GM18951 (cell line): ENCODE data around the gene PSME3IP1.

Source experiments
- POLR2A ChIP-seq: IDR thresholded peaks from 4 replicates; pipeline ENCODE4 v1.6.1; 2011; ENCODE audit warnings: mild to moderate bottlenecking; ENCODE audit not compliant: insufficient read length, insufficient read depth; ENCODE audit errors: extremely low read depth
- in situ Hi-C: fragments of 300-500 bp; cut with MboI; formaldehyde crosslinking; loops from one replicate; pipeline ENCODE4 v1.12.0; 2022; ENCODE audit warnings: low sequenced_read_pairs, mixed read lengths, inconsistent platforms; ENCODE audit not compliant: unreplicated experiment

The PSME3IP1 gene, protein sequence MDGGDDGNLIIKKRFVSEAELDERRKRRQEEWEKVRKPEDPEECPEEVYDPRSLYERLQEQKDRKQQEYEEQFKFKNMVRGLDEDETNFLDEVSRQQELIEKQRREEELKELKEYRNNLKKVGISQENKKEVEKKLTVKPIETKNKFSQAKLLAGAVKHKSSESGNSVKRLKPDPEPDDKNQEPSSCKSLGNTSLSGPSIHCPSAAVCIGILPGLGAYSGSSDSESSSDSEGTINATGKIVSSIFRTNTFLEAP

DNA sequence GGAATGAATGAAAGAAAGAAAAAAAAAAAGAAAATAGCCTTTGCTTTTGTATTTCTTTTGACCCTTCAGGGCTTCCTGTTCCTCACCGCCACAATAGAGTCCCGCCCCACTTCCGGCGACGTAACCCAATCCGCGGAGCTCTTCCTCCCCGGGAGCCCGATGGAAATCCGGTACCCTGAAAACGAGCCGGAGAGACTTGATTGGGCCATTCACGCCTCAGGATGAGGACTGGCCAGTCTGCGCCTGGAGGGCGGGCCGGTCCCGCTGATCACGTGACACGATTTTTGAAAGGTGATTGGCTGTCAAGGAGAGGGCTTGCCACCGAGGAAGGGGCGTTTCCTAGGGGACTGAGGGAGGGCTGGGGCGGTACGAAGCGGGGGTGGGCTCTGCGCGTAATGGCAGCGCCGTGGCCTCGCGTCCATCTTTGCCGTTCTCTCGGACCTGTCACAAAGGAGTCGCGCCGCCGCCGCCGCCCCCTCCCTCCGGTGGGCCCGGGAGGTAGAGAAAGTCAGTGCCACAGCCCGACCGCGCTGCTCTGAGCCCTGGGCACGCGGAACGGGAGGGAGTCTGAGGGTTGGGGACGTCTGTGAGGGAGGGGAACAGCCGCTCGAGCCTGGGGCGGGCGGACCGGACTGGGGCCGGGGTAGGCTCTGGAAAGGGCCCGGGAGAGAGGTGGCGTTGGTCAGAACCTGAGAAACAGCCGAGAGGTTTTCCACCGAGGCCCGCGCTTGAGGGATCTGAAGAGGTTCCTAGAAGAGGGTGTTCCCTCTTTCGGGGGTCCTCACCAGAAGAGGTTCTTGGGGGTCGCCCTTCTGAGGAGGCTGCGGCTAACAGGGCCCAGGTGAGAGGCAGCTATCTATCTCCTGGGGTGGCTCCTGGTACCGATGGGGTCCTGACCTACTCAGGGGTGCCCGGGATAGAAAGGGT lies at the start of gene PSME3IP1, which contains the start of gene RSPRY1:
TSS of gene PSME3IP1 (minus strand) at position 95 of the 927 bp plus-strand sequence. CDS start 12,185 bp downstream, outside the sequence.
TSS of gene RSPRY1 (plus strand) at position 385 of the 927 bp plus-strand sequence. CDS start 18,330 bp downstream, outside the sequence.
- in situ Hi-C loops: no loop called here
- peak; percentile 76 for TF ChIP-seq POLR2A

DNA sequence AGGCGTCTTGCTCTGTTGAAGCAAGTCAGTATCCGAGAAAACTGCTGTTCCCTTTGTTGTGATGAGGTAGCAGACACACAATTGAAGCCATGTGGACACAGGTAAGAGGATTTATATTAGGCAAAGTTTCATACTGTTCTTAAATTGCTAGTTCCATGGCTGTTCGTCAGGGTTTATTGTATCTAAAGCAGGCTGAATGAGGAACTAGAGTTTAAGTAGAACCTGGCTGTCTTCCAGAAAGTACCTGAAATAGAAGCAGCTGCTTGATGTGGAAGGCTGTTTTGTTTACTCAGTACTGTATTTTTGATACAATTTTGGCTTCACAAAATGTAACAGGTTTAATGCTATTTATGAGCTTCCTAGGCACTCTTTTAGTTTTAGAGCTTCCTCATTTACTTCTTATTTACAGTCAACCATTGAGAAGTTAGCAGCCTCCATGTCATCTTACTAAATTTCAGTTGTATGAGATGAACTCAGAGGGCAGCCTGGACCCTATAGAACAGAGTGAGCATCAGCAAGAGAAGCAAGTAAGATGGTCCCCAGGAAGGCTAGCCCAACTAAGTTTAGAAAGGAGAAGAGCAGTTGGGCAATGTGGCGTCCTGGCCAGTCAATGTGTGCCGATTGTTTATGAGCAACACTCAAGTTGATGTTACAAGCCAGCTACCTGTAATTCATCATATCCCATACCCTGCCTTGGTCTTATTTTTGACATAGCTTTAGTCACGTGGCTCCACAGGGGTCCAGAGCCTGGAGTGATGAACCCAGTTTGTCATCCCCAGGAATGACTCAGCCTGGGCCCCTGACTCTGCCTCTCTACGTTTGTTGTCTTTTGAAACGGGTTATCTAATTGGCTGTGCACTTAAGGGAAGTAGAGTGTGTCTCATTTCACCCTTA lies 49.5 kb upstream of the PSME3IP1 start:
- in situ Hi-C loops: no loop called here
- no peak for TF ChIP-seq POLR2A

DNA sequence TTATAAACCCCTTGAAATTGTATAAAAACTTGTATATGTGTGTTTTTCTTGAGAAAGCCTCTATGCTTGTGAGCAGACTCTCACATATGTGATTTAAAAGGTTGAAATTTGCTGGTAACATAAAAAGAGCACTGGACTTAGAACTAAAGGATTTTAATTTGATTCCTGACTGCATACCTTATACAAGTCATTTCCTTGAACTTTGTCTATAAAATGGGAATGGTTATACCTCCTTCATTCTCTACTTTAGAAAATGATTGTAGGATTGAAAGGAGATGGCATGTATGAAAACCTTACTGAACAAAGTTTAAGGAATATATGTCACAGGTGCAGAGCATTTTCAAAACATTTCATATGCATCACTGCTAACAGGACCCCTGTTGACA lies 48.9 kb upstream of the PSME3IP1 start:
- TF ChIP-seq POLR2A: no peak
- in situ Hi-C loops: no loop called here

DNA sequence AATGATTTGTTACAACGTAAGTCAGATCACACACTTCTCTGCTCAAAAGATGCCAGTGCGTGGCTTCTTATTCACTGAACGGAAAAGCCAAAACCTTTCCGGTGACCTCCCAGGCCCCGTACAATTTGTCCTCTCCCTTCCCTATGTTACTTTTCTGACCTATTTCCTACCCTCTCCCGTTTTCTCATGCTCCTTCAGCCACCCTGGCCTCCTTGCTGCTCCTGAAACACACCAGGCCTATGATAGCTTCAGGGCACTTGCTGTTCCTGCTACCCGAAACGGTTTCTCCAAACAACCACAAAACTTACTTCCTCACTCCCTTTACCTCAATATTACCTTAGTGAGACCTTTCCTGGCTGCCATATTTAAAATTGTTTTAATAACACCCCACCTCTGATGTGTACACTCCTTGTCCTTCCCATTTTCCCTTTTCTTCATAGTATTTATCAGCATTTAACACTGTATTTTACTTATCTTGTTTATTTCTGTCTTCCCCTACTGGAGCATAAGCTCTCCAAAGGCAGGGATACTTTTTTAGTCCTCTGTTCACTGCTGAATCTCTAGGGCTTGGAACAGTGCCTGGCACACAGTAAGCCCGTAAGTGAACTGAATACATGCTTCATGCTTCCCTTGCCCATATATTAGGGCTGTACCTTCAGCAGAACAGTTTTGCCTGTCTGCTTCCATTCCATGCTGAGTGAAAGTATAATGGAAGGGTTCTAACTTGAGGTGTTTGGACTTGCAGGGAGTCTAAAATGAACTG lies 48.3 kb upstream of the PSME3IP1 start:
- TF ChIP-seq POLR2A: no peak
- in situ Hi-C loops: no loop called here

DNA sequence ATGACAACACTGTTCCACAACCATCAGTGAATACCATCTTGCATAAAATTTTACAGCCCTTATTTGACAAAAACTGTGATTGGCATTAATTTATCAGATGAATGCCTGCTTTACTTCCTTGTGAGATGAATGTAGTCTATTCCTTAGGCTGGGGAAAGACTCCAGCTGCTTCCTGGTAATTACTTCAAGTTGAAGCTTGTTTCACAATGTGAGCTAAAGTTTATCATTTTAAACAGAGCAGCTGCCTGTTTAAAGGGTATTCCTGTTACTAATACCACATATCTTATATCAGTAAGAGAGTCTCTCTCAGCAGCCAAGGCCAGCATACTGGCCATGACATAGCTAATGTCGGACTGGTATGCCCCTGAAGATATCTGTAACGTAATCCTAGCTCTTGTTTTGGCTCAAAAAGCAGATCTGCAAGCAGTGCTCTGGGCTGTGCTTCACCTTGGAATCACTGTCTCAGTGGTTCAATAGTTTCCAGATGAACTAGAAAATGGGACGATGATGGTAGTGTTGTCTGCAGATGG lies 46.0 kb upstream of the PSME3IP1 start:
- in situ Hi-C loops: no loop called here
- no peak for TF ChIP-seq POLR2A

DNA sequence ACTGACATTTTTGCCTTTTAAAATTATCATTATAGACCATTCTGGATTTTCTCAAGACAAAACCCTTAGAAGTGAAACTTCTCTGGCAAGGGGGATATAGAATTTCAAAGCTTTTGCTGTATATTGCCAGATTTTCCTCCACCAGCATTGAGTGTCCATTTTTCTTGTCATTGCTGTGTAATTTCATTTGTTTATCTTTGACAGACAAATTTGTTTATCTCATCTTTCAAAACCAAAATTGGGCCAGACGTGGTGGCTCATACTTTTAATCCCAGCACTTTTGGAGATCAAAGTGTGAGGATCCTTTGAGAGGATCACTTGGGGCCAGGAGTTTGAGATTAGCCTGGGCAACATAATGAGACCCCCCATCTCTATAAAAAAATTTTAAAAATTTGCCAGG lies 43.2 kb upstream of the PSME3IP1 start:
- in situ Hi-C loops: no loop called here
- no peak for TF ChIP-seq POLR2A

DNA sequence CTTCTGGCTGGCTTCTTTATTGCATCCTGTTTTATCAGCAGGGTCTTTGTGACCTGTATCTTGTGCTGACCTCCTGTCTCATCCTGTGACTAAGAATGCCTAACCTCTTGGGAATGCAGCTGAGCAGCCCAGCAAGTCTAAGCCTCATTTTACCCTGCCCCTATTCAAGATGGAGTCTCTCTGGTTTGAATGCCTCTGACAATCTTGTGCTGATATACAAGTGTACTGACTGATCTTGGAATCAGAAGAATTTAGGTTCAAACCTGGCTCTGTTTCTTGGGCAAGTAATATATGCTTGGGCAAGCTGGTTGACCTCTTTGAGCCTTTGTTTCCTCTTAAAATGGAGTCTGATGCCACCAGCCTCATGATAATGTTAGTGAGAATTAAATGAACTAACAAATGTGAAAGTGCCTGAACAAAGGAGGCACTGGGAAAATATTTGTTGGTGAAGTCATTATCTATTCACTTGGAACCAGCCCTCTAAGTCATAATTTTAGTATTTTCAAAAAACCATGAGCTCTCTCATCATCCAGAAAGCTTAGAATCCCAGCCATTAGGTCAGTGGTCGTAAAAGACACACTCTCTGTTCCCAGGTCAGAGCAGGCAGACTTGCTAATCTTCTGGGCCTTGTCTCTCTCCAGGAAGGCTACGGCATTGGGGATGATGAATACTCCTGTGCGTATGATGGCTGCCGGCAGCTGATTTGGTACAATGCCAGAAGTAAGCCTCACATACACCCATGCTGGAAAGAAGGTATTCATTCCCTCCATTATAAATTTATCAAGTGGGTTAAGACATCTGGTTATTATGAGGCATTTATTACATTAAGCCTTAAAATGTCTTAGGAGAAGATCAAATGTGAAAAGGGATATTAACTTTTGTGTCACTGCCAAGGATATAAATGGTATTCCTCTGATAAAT lies 41.1 kb upstream of the PSME3IP1 start:
- in situ Hi-C loops: no loop called here
- no peak for TF ChIP-seq POLR2A

DNA sequence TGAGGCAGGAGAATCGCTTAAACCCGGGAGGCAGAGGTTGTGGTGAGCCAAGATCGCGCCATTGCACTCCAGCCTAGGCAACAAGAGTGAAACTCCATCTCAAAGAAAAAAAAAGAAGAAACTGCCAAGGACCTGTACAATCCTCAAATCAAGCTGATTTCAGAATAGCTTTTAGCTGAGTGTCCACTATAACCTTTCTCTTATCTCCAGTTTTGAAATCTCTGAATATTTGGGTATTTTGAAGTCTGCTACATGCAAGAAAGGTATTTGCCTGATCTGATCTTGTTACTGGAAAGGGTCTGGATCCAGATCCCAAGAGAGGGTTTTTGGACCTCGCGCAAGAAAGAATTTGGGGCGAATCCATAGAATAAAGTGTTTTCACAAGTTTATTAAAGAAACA lies 40.1 kb upstream of the PSME3IP1 start:
- in situ Hi-C loops: no loop called here
- no peak for TF ChIP-seq POLR2A

DNA sequence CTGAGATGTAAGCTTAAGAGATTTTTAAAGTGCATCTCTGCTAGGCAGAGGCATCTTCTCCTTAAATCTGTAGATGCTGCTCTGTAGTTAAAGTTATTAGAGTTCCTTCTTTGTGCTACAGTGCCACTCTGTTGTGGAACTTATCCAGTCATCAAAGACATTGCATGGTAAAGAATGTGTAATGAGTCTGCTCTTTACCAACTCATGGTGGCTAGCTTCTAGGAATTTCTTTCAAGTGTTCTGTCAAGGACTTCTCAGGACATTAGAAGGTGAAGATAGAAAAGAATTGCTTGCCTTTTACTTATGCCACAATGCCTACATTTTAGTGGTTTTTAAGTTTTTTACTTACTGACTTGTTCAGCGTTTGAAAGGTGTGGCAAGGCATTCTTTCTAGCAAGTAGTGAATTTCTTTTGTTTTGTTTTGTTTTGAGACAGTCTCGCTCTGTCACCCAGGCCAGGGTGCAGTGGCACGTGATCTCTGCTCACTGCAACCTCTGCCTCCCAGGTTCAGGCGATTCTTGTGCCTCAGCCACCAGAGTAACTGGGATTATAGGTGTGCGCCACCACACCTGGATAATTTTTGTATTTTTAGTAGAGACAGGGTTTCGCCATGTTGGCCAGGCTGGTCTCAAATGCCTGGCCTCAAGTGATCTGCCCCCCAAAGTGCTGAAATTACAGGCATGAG lies 39.0 kb upstream of the PSME3IP1 start:
- in situ Hi-C loops: no loop called here
- TF ChIP-seq POLR2A: no peak

DNA sequence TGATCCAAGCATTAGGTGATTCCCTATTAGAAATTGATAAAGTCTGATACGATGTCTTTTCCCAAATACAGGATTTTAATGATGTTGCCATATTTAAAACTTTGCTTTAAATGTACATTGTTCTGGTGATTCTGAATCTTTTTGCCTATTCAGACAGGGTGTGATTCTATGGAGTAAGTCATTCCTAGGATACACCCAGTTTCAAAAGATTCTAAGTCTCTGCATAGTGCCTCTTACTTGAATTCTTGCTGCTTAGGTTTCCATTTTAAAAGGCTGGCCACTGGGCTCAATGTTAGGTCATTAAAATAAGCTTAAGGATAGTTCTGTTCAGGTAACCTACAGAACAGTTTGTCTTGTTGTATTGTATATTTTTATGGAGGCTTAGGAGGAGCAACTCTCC lies 37.2 kb upstream of the PSME3IP1 start:
- in situ Hi-C loops: no loop called here
- TF ChIP-seq POLR2A: no peak

DNA sequence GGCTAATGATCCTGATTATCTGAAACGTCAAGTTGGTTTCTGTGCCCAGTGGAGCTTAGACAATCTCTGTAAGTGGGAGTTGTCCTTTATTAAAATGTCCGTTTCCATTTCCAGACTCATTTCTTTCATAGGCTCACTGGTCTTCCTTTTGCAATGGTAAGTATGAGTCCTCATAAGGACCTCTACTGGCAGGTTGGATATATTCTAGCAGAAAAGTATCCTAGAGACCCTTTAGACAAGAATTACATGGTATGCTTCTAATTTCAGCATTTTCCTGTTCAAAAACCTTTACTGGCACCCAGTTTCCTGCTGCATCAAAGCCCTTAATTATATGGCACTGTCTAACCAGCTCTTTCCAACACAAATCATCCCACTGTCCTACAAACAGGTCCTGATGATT lies 31.1 kb upstream of the PSME3IP1 start:
- no peak for TF ChIP-seq POLR2A
- in situ Hi-C loops: no loop called here
